Measurements from ENCODE around the gene CLCN6.
"Not testable (repeated sequence)": the region's sequence is repeated elsewhere in the genome, so short reads cannot be mapped to it uniquely, and the experiment has no call there.

Gene CLCN6

GRCh38 chr1:11800756-11801433 is 5.1 kb upstream of the CLCN6 start:
- peaks cover 18% of the 10 kb centered on the region for H3K4me1 ChIP-seq (ENCODE audit: low read length)
- H3K27ac ChIP-seq (ENCODE audit: low read length): no peak overlapping the region
- no peaks in the 10 kb centered on the region for H3K27me3 ChIP-seq (replicated peaks; ENCODE audit: insufficient read depth, low read length)
- no peaks in the 10 kb centered on the region for H3K9me2 ChIP-seq (replicated peaks; ENCODE audit: insufficient read depth, low read length)
- H4K20me1 ChIP-seq (ENCODE audit: insufficient read depth, low read length): no peaks in the 10 kb centered on the region
- H3K4me3 ChIP-seq (ENCODE audit: low read length): no peak overlapping the region
- no peak overlapping the region for H3K4me2 ChIP-seq (ENCODE audit: low read depth, low read length)
- TF ChIP-seq EZH2phosphoT487 (IDR thresholded peaks at IDR 0.05; ENCODE audit: low read length): no peak
- no peak for TF ChIP-seq CTCF (IDR thresholded peaks at IDR 0.05; ENCODE audit: low read length)
- TF ChIP-seq EZH2 (optimal IDR thresholded peaks at IDR 0.05; ENCODE audit: low read depth, low read length): no peak
- no peak overlapping the region for H2AFZ ChIP-seq (ENCODE audit: low read length)
- peaks cover 17% of the 10 kb centered on the region for H3F3A ChIP-seq (ENCODE audit: insufficient read depth, low read length)
- no peaks in the 10 kb centered on the region for H3K36me3 ChIP-seq (replicated peaks; ENCODE audit: insufficient read depth, low read length)
- no peak overlapping the region for H3K9ac ChIP-seq (ENCODE audit: low read length)
- no peak for DNase-seq
- peaks cover 28% of the 10 kb centered on the region for H3K79me2 ChIP-seq (ENCODE audit: low read length)
- no peaks in the 10 kb centered on the region for H3K9me3 ChIP-seq (replicated peaks; ENCODE audit: insufficient read depth, low read length)

GRCh38 chr1:11802616-11802972 is 3.4 kb upstream of the CLCN6 start:
- Histone ChIP-seq H3K27me3 (replicated peaks; ENCODE audit: insufficient read depth, low read length) (no peaks in the 10 kb centered on the region), H2AFZ (ENCODE audit: low read length) (no peak overlapping the region), H3K9me3 (replicated peaks; ENCODE audit: insufficient read depth, low read length) (no peaks in the 10 kb centered on the region), H3K79me2 (ENCODE audit: low read length) (peaks cover 41% of the 10 kb centered on the region), H3K4me2 (ENCODE audit: low read depth, low read length) (peak overlapping the region; percentile 89; the same call in 1 of the 2 replicates), H3K36me3 (replicated peaks; ENCODE audit: insufficient read depth, low read length) (no peaks in the 10 kb centered on the region), H4K20me1 (ENCODE audit: insufficient read depth, low read length) (no peaks in the 10 kb centered on the region), H3K9ac (ENCODE audit: low read length) (no peak overlapping the region), H3F3A (ENCODE audit: insufficient read depth, low read length) (peaks cover 25% of the 10 kb centered on the region), H3K9me2 (replicated peaks; ENCODE audit: insufficient read depth, low read length) (no peaks in the 10 kb centered on the region), H3K4me1 (ENCODE audit: low read length) (peaks cover 26% of the 10 kb centered on the region), H3K4me3 (ENCODE audit: low read length) (no peak overlapping the region), H3K27ac (ENCODE audit: low read length) (no peak overlapping the region)
- TF ChIP-seq EZH2 (optimal IDR thresholded peaks at IDR 0.05; ENCODE audit: low read depth, low read length): no peak
- no peak for DNase-seq

GRCh38 chr1:11802973-11803885 is 2.8 kb upstream of the CLCN6 start:
- TF ChIP-seq CTCF (IDR thresholded peaks at IDR 0.05; ENCODE audit: low read length) (no peak), EZH2phosphoT487 (IDR thresholded peaks at IDR 0.05; ENCODE audit: low read length) (no peak), EZH2 (optimal IDR thresholded peaks at IDR 0.05; ENCODE audit: low read depth, low read length) (no peak)
- Histone ChIP-seq H3K36me3 (replicated peaks; ENCODE audit: insufficient read depth, low read length) (no peaks in the 10 kb centered on the region), H3F3A (ENCODE audit: insufficient read depth, low read length) (peaks cover 26% of the 10 kb centered on the region), H3K9ac (ENCODE audit: low read length) (peak overlapping the region; percentile 22; the same call in 1 of the 2 replicates), H3K4me3 (ENCODE audit: low read length) (peak overlapping the region; percentile 58), H2AFZ (ENCODE audit: low read length) (peak overlapping the region; percentile 14; the same call in 1 of the 2 replicates), H3K4me1 (ENCODE audit: low read length) (peaks cover 28% of the 10 kb centered on the region), H3K27me3 (replicated peaks; ENCODE audit: insufficient read depth, low read length) (no peaks in the 10 kb centered on the region), H3K9me3 (replicated peaks; ENCODE audit: insufficient read depth, low read length) (no peaks in the 10 kb centered on the region), H3K4me2 (ENCODE audit: low read depth, low read length) (peak overlapping the region; percentile 89), H3K27ac (ENCODE audit: low read length) (peak overlapping the region; percentile 23; the same call in 1 of the 2 replicates), H4K20me1 (ENCODE audit: insufficient read depth, low read length) (no peaks in the 10 kb centered on the region), H3K9me2 (replicated peaks; ENCODE audit: insufficient read depth, low read length) (no peaks in the 10 kb centered on the region), H3K79me2 (ENCODE audit: low read length) (peaks cover 47% of the 10 kb centered on the region)
- peak; percentile 75 for DNase-seq

- Histone ChIP-seq H3K4me1 (ENCODE audit: low read length) (peaks cover 28% of the 10 kb centered on the region), H3K79me2 (ENCODE audit: low read length) (peaks cover 49% of the 10 kb centered on the region)
- H3K9ac ChIP-seq (ENCODE audit: low read length): not testable (repeated sequence)
Observed at GRCh38 chr1:11803924-11804665, 1.9 kb upstream of the CLCN6 start.

More at GRCh38 chr1:11803924-11804665, 1.9 kb upstream of the CLCN6 start:
- H3K9me2 ChIP-seq (replicated peaks; ENCODE audit: insufficient read depth, low read length); DNase-seq; H3K36me3 ChIP-seq (replicated peaks; ENCODE audit: insufficient read depth, low read length); H4K20me1 ChIP-seq (ENCODE audit: insufficient read depth, low read length); H2AFZ ChIP-seq (ENCODE audit: low read length); H3K9me3 ChIP-seq (replicated peaks; ENCODE audit: insufficient read depth, low read length); H3K27me3 ChIP-seq (replicated peaks; ENCODE audit: insufficient read depth, low read length): not testable (repeated sequence)
- H3K4me3 ChIP-seq (ENCODE audit: low read length): peak overlapping the region; percentile 72
- peak overlapping the region; percentile 98 for H3K4me2 ChIP-seq (ENCODE audit: low read depth, low read length)
- H3F3A ChIP-seq (ENCODE audit: insufficient read depth, low read length): peaks cover 26% of the 10 kb centered on the region
- H3K27ac ChIP-seq (ENCODE audit: low read length): peak overlapping the region; percentile 86; the same call in 1 of the 2 replicates

Data from MM.1S (cell line).